NCI-H510A treated with DMSO at 0.1 percent for 48 hours (cell line): ENCODE results near the gene ARFRP1.
"Not testable (repeated sequence)": the region's sequence is repeated elsewhere in the genome, so short reads cannot be mapped to it uniquely, and the experiment has no call there.

Experiments used
- DNase-seq: peaks from one replicate; lab custom pipeline; 2025; lab: John Stamatoyannopoulos, UW

Gene ARFRP1

GRCh38 chr20:63732118-63733095 lies 24.6 kb upstream of the ARFRP1 start:
- DNase-seq = no peak

DNA sequence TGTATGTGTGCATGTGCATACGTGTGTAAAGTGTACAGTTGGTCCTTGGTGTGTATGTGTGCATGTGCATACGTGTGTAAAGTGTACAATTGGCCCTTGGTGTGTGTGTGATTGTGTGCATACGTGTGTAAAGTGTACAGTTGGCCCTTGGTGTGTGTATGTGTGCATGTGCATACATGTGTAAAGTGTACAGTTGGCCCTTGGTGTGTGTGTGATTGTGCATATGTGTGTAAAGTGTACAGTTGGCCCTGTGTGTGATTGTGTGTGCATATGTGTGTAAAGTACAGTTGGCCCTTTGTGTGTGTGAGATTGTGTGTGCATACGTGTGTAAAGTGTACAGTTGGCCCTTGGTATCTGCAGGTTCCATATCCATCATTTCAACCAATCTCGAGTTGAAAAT lies 23.6 kb upstream of the ARFRP1 start:
- no peak for DNase-seq

GRCh38 chr20:63730189-63730733 lies 22.5 kb upstream of the ARFRP1 start:
- not testable (repeated sequence) for DNase-seq

DNA sequence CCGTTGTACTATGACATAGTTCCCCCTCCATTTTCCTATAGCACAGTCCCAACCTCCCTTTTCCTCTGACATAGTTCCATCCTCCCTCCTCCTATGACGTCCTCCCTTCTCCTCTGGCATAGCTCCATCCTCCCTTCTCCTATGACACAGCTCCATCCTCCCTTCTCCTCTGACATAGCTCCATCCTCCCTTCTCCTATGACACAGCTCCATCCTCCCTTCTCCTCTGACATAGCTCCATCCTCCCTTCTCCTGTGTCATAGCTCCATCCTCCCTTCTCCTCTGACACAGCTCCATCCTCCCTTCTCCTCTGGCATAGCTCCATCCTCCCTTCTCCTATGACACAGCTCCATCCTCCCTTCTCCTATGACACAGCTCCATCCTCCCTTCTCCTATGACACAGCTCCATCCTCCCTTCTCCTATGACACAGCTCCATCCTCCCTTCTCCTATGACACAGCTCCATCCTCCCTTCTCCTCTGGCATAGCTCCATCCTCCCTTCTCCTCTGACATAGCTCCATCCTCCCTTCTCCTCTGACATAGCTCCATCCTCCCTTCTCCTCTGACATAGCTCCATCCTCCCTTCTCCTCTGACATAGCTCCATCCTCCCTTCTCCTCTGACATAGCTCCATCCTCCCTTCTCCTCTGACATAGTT lies 15.3 kb upstream of the ARFRP1 start:
- DNase-seq = not testable (repeated sequence)

DNA sequence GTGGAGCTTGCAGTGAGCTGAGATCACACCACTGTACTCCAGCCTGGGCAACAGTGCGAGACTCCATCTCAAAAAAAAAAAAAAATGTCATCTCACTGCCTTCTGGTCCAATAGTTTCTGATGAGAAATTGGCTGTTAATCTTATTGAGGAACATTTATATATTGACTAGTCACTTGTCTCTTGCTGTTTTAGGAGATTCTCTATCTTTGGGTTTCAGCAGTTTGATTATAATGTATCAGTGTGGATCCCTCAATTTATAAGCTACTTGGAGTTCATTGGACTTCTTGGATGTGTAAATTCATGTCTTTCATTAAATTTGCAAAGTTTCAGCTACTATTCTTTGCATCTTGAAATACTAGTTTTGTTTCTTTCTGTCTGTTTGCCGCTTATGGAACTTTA lies 11.2 kb upstream of the ARFRP1 start:
- DNase-seq = no peak

DNA sequence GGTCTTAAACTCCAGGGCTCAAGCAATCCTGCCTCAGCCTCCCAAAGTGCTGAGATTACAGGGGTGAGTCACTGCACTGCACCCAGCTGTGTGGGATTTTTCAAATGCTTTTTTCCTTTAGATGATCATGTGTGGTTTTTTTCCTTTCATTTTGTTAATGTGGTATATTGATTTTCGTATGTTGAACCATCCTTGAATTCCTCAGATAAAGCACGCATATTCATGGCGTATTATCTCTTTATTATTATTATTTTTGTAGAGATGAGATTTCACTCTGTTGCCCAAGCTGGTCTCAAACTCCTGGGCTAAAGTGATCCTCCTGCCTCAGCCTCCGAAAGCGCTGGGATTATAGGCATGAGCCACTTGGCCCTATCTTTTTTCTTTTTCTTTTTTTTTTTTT lies 7.1 kb upstream of the ARFRP1 start:
- no peak for DNase-seq

GRCh38 chr20:63712191-63712590 lies 4.4 kb upstream of the ARFRP1 start:
- DNase-seq = no peak

- no peak for DNase-seq
These were observed 3.4 kb upstream of the ARFRP1 start for GRCh38 chr20:63711085-63711645.

DNA sequence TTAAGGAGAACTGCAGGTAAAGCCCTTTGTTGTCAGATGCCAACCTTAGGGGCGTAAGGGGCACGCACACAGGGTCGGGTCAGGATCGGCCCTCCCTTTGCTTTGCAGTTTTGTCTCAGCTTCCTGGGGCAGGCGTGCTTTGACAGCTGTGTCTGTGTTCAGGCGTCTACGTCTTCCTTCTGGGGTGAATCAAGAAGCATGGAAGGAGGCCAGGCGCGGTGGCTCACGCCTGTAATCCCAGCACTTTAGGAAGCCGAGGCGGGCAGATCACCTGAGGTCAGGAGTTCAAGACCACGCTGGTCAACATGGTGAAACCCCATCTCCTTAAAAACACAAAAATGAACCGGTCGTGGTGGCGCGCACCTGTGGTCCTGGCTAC lies 1.4 kb upstream of the ARFRP1 start:
- no peak for DNase-seq

DNA sequence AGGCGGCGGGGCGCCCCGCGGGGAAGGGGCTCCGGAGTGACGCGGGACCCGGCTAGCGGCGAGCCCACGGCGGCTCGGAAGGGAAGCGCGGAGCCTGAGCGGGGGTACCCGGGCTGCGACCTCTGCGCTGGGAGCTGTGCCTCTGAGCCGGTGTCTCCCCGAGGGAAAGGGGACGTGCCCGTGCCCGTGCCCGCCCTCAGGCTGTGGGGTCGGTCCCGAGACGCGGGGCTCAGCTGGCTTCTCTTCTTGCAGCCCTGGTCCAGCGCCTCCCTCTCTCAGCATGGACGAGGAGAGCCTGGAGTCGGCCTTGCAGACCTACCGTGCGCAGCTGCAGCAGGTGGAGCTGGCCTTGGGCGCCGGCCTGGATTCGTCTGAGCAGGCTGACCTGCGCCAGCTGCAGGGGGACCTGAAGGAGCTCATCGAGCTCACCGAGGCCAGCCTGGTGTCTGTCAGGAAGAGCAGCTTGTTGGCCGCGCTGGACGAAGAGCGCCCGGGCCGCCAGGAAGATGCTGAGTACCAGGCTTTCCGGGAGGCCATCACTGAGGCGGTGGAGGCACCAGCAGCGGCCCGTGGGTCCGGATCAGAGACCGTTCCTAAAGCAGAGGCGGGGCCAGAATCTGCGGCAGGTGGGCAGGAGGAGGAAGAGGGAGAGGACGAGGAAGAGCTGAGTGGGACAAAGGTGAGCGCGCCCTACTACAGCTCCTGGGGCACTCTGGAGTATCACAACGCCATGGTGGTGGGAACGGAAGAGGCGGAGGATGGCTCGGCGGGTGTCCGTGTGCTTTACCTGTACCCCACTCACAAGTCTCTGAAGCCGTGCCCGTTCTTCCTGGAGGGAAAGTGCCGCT lies 749 bp upstream of the ARFRP1 start:
- DNase-seq = no peak

GRCh38 chr20:63706852-63707557 lies 771 bp downstream of the ARFRP1 start:
- no peak for DNase-seq

- no peak for DNase-seq
These were observed 1.6 kb downstream of the ARFRP1 start for GRCh38 chr20:63706027-63706695.

DNA sequence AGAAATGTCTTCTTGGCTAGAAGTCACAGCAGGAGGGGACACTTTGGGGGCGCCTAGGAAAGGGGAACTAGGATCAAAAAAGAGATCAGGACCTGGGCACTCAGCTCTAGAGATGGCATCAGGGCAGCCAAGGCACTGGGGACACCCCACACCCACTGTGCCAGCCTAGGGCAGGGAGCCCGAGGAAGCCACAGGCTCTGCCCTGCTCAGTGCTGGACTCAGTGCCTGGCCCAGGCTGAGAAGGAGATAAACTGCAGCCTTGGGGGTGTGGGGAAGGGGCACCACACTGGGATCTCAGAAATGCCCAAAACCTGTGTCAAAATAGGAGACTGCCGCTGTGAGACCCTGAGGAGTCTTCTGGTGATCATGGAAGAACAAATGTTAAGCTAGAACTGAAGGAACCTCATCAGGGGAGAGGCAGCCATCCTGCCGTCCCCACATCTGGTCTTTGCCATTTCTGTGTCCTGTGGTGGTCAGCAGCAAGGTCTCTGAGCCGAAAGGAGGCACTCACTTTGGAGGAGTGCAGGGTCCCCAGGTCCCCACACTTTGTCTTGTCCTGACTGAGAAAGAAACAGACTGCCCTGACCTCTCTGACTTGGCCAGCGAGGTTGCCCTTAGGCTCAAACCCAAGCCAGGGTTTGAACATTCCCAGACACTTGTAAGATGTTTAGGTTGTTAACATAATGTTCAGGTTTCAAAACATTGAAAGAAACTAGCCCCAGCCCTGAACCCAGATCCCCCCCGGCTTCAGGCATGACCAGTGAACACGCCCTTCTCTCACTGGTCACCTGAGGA lies 2.3 kb downstream of the ARFRP1 start:
- no peak for DNase-seq

GRCh38 chr20:63704749-63705117 lies 3.0 kb downstream of the ARFRP1 start:
- DNase-seq = no peak

DNA sequence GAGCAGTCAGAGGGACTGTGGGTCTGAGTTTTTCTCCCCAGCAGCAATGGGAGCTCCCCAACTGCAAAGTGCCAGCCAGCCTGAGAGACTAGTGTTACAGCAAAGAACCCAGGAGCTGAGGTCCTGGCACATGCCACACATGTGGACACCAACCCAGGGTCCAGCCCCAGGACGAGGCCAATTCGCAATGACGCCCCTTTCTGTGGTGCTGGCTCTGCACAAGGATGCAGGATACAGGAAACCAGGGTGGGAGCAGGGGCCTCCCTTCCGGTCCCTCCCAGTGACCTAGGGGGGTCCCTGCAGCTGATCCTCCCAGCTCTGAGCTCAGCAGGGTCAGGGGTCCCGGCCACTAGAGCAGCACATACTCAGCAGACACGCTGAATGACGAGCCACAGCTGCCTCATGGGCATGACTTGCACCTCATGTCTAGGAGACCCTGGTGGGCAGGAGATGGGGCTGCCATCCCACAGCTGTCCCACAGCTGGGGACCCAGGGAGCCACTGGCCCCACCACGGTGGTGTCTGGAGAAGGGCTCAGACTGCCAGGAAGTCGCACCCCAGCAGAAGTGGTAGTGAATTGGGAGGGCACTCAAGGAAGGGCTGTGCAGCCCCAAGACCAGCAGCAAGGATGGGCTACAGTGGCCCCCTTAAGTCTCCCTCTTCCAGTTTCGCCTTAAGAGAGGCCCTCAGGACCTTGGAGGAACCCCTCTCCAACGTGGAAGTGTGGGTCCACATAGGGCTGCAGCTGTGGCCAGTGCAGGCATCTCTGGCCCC lies 3.6 kb downstream of the ARFRP1 start:
- no peak for DNase-seq

GRCh38 chr20:63703471-63703975 lies 4.3 kb downstream of the ARFRP1 start:
- no peak for DNase-seq

GRCh38 chr20:63702751-63703470 lies 4.9 kb downstream of the ARFRP1 start:
- DNase-seq = no peak

- no peak for DNase-seq
These were observed 5.6 kb downstream of the ARFRP1 start for GRCh38 chr20:63702036-63702665.
